ENCODE results near the gene PLIN4.

DNA sequence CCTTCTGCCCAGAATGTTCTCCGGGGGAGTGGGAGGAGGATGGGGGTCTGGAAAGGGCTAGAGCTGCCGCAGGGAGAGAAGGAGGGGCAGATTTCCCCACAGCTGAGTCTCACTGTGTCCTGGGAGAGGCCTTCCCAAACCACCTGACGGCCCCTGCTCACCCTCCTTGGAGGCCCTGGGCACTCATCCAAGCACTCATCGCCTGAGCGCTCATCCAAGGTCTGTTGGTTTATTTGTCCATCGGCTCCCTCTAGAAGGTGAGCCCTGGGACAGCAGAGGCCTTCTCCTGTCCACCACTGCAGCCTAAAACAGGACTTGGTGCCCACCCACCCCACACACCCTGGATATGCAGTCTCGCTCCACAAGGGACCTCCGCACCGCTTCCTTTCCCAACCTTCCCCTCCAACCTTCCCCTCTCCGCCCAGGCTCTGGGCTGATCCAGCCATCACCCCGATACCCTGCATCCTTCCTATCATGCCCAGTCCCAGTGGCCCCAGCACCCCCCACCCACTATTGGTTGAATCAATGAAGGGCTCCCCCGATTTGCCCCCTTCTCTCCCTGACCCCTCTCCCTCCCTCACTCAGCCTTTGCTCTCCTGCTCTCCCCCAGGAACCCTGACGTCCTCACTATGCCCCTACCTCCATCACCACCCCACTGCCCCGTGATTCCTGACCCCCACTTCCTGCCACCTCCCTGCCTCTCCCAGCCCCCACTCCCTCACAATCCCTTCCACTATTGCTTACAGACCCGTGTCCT is 62.4 kb downstream of the PLIN4 start:
- TF ChIP-seq POLR2AphosphoS5 (IDR thresholded peaks at IDR 0.05; ENCODE audit: low read depth): no peak
- no peak for TF ChIP-seq CTCF (IDR thresholded peaks at IDR 0.05; ENCODE audit: insufficient read depth, low read length)
- no peak for TF ChIP-seq REST (IDR thresholded peaks at IDR 0.05; ENCODE audit: insufficient replicate concordance, low read depth)
- TF ChIP-seq GABPA (IDR thresholded peaks at IDR 0.05; ENCODE audit: low read depth): no peak
- no peak for TF ChIP-seq SPI1 (IDR thresholded peaks at IDR 0.05; ENCODE audit: borderline replicate concordance, low read depth)
